Stimulated activated CD4-positive, alpha-beta T cell treated with anti-CD3 and anti-CD28 coated beads, Interleukin-1b, Interleukin-23, amount 100 ng/mL, for 24 hours (primary cell): ENCODE results near the gene ENOX1.
"Not testable (repeated sequence)": the region's sequence is repeated elsewhere in the genome, so short reads cannot be mapped to it uniquely, and the experiment has no call there.

Experiments
- DNase-seq, 4 experiments: peaks; one replicate each; pipeline ENCODE4 v3.0.0-alpha.2; 2020; ENCODE audit warnings: low read depth in 4 of 4, low spot score in 1 of 4

The ENOX1 gene

DNA sequence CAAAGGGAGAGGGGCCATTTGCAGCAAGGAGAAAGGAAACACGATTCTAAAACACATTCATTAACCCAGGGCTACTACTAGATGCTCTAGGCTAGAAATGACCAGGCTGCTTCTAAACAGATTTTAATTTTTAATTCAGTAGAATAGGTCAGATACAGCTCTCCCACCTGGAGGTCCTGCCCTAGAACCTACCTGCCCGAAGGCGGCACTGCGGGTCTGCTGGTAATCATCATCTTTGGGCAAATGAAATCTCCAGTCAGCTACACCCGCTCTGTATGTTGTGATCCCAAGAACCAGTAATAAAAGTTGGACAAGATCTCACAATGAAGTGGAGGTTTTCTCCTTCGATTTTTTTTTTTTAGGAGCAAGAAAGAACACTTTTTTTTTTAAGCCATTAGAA is 345.3 kb downstream of the ENOX1 start:
- DNase-seq = no peak

GRCh38 chr13:43434191-43434590 is 352.6 kb downstream of the ENOX1 start:
- no peak for DNase-seq

DNA sequence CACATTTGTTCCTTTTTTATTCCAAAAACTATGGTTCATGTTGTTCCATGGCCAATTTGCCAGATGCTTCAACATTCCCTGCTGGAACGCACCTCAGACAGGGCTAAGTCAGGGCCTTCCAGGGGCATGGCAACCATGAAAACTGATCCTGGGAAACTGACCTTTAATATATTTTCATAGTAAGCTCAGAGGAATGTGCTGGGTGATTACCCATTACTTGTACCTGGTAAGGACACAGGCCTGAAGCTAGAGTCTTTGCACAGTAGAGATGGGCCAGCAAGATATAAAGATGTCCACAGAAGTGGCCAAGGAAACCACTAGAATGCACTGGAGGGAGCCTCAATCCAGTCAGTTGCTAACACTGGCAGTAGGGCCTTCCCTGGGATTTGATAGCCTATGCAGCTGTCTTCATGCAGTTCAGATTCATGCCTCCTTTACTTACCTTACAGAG is 353.1 kb downstream of the ENOX1 start:
- DNase-seq = no peak

- DNase-seq = no peak
These were observed 353.8 kb downstream of the ENOX1 start for GRCh38 chr13:43432958-43433357.

GRCh38 chr13:43431841-43432240 is 354.9 kb downstream of the ENOX1 start:
- no peak for DNase-seq

DNA sequence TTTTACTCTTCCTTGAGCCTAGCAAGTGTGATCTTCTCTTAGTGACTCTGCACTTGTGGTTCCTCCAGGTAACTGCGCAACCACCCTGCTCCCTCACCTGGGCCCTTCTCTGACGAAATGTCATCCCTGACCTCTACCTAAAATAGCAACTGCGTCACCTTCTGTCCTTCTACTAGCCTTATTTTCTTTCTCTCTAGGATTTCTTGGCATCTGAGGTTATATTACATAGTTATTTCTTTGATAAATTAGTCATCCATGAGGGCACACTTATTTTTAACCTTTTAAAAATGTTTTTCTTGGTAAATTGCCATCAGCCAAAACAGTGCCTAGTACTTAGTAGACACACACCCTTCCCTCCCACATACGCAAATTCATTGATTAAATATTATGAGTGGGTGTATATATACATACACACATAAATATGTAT is 355.5 kb downstream of the ENOX1 start:
- DNase-seq = no peak

DNA sequence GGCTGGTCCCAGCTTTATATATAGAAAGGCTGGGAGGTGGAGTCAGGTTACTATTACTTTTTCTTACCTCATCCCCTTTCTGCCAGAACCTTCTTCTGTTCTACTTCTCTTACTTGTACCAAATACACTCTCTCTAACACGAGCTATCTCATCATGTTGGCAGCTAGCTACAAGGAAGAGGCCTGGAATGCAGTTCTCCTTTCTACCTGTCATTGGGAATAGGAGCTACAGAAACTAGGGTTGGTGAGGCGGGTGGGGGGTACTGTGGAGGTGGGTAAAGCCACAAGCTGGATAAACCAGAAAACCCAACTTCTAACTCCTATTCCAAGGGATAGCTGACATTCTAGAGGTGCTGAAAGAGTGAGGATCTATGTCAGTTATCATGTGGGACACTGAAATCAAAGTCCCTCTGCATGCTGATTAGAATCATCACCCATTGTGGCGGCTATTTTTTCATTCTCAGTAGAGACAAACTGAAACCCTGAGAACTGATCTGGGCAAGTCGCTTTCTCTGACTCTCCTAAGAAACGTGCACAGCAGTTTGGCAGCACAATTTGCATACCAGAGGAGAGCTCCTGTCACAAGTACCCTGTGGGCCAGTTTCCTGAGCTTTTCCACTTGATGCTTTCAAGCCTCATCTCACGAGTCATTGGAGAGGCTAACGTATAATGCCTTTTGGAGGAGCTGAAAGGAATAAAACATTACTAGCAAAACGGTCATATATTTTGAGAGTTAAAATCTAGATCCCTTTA is 358.1 kb downstream of the ENOX1 start:
- DNase-seq = no peak

GRCh38 chr13:43426355-43426754 is 360.4 kb downstream of the ENOX1 start:
- DNase-seq = no peak

- DNase-seq = no peak
These were observed 361.5 kb downstream of the ENOX1 start for GRCh38 chr13:43425234-43425633.

- no peak for DNase-seq
These were observed 362.4 kb downstream of the ENOX1 start for GRCh38 chr13:43424412-43424811.

GRCh38 chr13:43422116-43422515 is 364.7 kb downstream of the ENOX1 start:
- DNase-seq = no peak

DNA sequence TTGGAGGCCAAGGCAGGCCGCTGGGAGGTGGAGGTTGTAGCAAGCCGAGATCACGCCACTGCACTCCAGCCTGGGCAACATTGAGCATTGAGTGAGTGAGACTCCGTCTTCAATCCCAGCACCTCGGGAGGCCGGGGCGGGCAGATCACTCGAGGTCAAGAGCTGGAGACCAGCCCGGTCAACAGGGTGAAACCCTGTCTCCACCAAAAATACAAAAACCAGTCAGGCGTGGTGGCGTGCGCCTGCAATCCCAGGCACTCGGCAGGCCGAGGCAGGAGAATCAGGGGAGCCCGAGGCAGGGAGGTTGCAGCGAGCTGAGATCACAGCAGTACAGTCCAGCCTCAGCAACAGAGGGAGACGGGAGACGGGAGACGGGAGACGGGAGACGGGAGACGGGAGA is 369.9 kb downstream of the ENOX1 start:
- not testable (repeated sequence) for DNase-seq

- not testable (repeated sequence) for DNase-seq
These were observed 370.4 kb downstream of the ENOX1 start for GRCh38 chr13:43416408-43416807.

DNA sequence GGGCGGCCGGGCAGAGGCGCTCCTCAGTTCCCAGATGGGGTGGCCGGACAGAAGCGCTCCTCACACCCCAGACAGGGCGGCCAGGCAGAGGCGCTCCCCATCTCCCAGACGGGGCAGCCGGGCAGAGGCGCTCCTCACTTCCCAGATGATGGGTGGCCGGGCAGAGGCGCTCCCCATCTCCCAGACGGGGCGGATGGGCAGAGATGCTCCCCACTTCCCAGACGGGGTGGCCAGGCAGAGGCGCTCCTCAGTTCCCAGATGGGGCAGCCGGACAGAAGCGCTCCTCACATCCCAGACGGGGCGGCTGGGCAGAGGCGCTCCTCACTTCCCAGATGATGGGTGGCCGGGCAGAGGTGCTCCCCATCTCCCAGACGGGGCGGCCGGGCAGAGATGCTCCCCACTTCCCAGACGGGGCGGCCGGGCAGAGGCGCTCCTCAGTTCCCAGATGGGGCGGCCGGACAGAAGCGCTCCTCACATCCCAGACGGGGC is 370.8 kb downstream of the ENOX1 start:
- not testable (repeated sequence) for DNase-seq

- DNase-seq = no peak
These were observed 372.7 kb downstream of the ENOX1 start for GRCh38 chr13:43414111-43414510.

DNA sequence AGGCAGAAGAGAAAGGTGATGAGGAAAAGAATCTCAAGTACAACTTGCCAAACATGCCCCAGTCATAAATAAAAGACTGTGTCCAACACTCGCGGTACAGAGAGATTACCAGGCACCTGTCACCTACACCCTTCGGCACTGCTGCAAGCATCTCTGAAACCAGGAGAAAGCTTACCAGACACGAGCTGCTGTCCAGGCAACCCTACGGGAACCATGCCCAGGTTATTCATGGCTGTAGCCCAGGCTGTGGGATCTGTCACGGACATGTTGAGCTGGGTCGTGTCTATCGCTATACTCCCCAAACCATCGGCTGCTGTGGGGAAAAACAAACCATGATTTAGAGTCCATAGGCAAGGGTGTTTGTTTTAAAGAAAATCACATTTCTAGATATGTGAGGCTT is 375.0 kb downstream of the ENOX1 start:
- no peak for DNase-seq

DNA sequence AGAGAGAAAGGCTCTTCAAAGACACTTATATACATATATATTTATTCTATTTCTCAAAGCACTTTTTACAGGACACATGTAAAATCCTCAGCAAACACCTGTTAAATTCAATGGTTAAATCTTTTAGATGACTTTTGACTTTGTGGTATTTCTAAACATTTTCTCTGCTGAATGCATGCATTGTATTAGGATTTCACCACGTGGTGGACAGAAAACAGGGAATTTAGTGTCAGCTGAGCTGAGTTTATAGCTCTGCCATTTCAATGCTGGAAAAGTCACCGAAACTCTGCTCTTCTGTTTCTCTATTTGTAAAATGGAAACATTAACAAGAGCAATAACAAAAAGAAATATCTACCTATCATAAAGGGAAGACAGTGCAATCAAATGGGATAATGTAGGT is 375.6 kb downstream of the ENOX1 start:
- DNase-seq = no peak

GRCh38 chr13:43408274-43408673 is 378.5 kb downstream of the ENOX1 start:
- DNase-seq = no peak

- no peak for DNase-seq
These were observed 379.7 kb downstream of the ENOX1 start for GRCh38 chr13:43407023-43407581.

GRCh38 chr13:43405457-43405856 is 381.3 kb downstream of the ENOX1 start:
- no peak for DNase-seq

DNA sequence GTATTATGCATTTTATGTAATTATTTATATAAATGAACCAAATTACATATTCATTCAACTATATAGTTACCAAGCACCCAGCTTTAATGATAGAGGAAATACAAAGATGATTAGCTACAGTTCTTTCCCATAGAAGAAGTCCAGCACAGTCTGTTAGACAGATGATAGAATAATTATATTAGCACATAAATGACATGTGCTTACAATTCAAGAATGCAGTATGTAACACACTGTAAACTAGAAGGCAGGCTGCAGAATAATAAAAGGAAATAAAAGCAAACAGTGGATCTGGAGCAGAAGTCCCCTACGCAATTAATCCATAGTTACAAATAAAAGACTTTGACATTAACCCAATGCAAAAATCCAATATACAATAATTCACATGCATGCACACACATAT is 384.4 kb downstream of the ENOX1 start:
- no peak for DNase-seq

GRCh38 chr13:43401361-43401760 is 385.4 kb downstream of the ENOX1 start:
- no peak for DNase-seq

- no peak for DNase-seq
These were observed 389.7 kb downstream of the ENOX1 start for GRCh38 chr13:43397111-43397510.
